Tibial nerve (tissue), 4 donors: Measurements from ENCODE around the gene ATP6V1F. TPM values are rescaled to one million over a fixed set of nuclear protein-coding genes. Genes with fewer than 3 reads are reported as not detected.
A peak's percentile ranks its signal among the peaks of the same experiment; 100 is the strongest.

ENCODE experiments used
- DNase-seq, 2 donors: peaks; one replicate each; pipeline ENCODE4 v3.0.0-alpha.2; 2019; ENCODE audit warnings: low spot score in 2 of 2
- H3K27ac ChIP-seq, 4 donors: fragments of 200-600 bp; sonication (generic) in 3 of 4; one replicate each; pipeline ENCODE4 v1.5.1; 2017 to 2019; ENCODE audit warnings: mild to moderate bottlenecking in 1 of 4
- H3K27me3 ChIP-seq, 2 donors: fragments of 200-600 bp; sonication (generic) in 1 of 2; one replicate each; pipeline versions ENCODE4 v1.5.1 to v1.6.0; 2017 to 2019
- H3K36me3 ChIP-seq, 3 donors: fragments of 200-600 bp; sonication (generic); one replicate each; pipeline ENCODE4 v1.5.1; 2018 to 2019
- H3K4me1 ChIP-seq, 4 donors: fragments of 200-600 bp; sonication (generic) in 3 of 4; one replicate each; pipeline ENCODE4 v1.5.1; 2017 to 2019
- H3K4me3 ChIP-seq, 4 donors: fragments of 200-600 bp; sonication (generic) in 3 of 4; one replicate each; pipeline ENCODE4 v1.5.1; 2017 to 2019; ENCODE audit warnings: mild to moderate bottlenecking in 1 of 4, moderate library complexity in 1 of 4
- H3K9me3 ChIP-seq, 4 donors: fragments of 200-600 bp; sonication (generic) in 3 of 4; one replicate each; pipeline ENCODE4 v1.5.1; 2017 to 2019
- CTCF ChIP-seq, 5 experiments: fragments of 200-600 bp in 3 of 5; fragments of 450-650 bp in 2 of 5; sonication (generic) in 3 of 5; IDR thresholded peaks; one replicate each; pipeline ENCODE4 v1.5.1; 2016 to 2019; ENCODE audit warnings: antibody characterized with exemption in 5 of 5, mild to moderate bottlenecking in 3 of 5, moderate library complexity in 2 of 5
- EP300 ChIP-seq, 2 donors: sonication (generic); formaldehyde crosslinking; IDR thresholded peaks; one replicate each; pipeline ENCODE4 v1.6.1; 2017; ENCODE audit warnings: antibody characterized with exemption in 2 of 2, mild to moderate bottlenecking in 1 of 2
- POLR2A ChIP-seq, 2 donors: fragments of 450-650 bp; IDR thresholded peaks; one replicate each; pipeline ENCODE4 v1.6.1; 2017; ENCODE audit warnings: antibody characterized with exemption in 2 of 2, mild to moderate bottlenecking in 2 of 2, moderate library complexity in 2 of 2
- WGBS, 2 donors: methylation state at CpG; one replicate each; pipeline ENCODE4 v1.1.5; 2018; 5-methylcytosine and 5-hydroxymethylcytosine counted together
- total RNA-seq, 4 donors: library from RNA; depleted of rRNA; stranded (reverse); fragments of >200 nt; gene quantifications; one replicate each; pipeline ENCODE4 v1.1.0, GENCODE V29; 2016

The ATP6V1F gene
- total RNA-seq, 4 donors from 2014 or later: 57.9 to 122 (median 75.4) TPM

GRCh38 chr7:128829391-128830166 lies 33.1 kb upstream of the ATP6V1F start:
- H3K27me3 ChIP-seq: peaks cover 0 to 35% of the 10 kb centered on the region in 2 donors
- no peaks in the 10 kb centered on the region for H3K36me3 ChIP-seq
- no peak for DNase-seq
- TF ChIP-seq EP300 (IDR thresholded peaks at IDR 0.05) (no peak), POLR2A (IDR thresholded peaks at IDR 0.05) (no peak), CTCF (IDR thresholded peaks at IDR 0.05) (no peak)
- no peaks in the 10 kb centered on the region for H3K9me3 ChIP-seq
- H3K4me1 ChIP-seq: peaks cover 0 to 44% (median 29%) of the 10 kb centered on the region in 4 donors
- H3K4me3 ChIP-seq: peak overlapping the region in 2 of 4 donors; percentile 42 to 59
- WGBS, 2 donors: 27 to 37% methylated on average over 7 to 13 of the region's 13 CpGs
- H3K27ac ChIP-seq: peak overlapping the region in 1 of 4 donors; percentile 11

- Histone ChIP-seq H3K9me3 (no peaks in the 10 kb centered on the region), H3K36me3 (no peaks in the 10 kb centered on the region), H3K27me3 (peaks cover 0 to 35% of the 10 kb centered on the region in 2 donors), H3K4me1 (peaks cover 0 to 44% (median 29%) of the 10 kb centered on the region in 4 donors), H3K27ac (peak within 1 kb of the TSS; percentile 36 to 74 (median 60)), H3K4me3 (peak within 1 kb of the TSS; percentile 42 to 75 (median 50))
- no peak for DNase-seq
- TF ChIP-seq EP300 (IDR thresholded peaks at IDR 0.05) (peak in 1 of 2 donors; percentile 13), CTCF (IDR thresholded peaks at IDR 0.05) (no peak), POLR2A (IDR thresholded peaks at IDR 0.05) (no peak)
- WGBS, 2 donors: 2 to 6% methylated on average over 17 to 49 of the region's 109 CpGs
Observed at GRCh38 chr7:128830231-128831177, 32.2 kb upstream of the ATP6V1F start, which contains the start of gene FLNC. Gene FLNC, plus strand, starts transcription at chr7:128830406. Its CDS starts 232 bp downstream, at chr7:128830638.

GRCh38 chr7:128831178-128831993 lies 31.3 kb upstream of the ATP6V1F start:
- WGBS, 2 donors: 17 to 22% methylated on average over 18 to 28 of the region's 33 CpGs
- Histone ChIP-seq H3K9me3 (no peaks in the 10 kb centered on the region), H3K27me3 (peaks cover 0 to 35% of the 10 kb centered on the region in 2 donors), H3K4me1 (peaks cover 0 to 50% (median 29%) of the 10 kb centered on the region in 4 donors), H3K27ac (peak overlapping the region; percentile 10 to 79 (median 66)), H3K36me3 (no peaks in the 10 kb centered on the region), H3K4me3 (peak overlapping the region; percentile 42 to 75 (median 50))
- DNase-seq: no peak
- no peak for TF ChIP-seq POLR2A (IDR thresholded peaks at IDR 0.05)
- TF ChIP-seq EP300 (IDR thresholded peaks at IDR 0.05): no peak
- TF ChIP-seq CTCF (IDR thresholded peaks at IDR 0.05): no peak

GRCh38 chr7:128831994-128832879 lies 30.4 kb upstream of the ATP6V1F start:
- Histone ChIP-seq H3K27me3 (peaks cover 0 to 35% of the 10 kb centered on the region in 2 donors), H3K4me1 (peaks cover 0 to 51% (median 29%) of the 10 kb centered on the region in 4 donors), H3K36me3 (no peaks in the 10 kb centered on the region), H3K4me3 (peak overlapping the region in 2 of 4 donors; percentile 42 to 59), H3K27ac (peak overlapping the region; percentile 20 to 79 (median 66)), H3K9me3 (no peaks in the 10 kb centered on the region)
- DNase-seq: no peak
- WGBS, 2 donors: 28 to 31% methylated on average over 17 to 21 of the region's 22 CpGs
- TF ChIP-seq EP300 (IDR thresholded peaks at IDR 0.05): no peak
- TF ChIP-seq POLR2A (IDR thresholded peaks at IDR 0.05): no peak
- no peak for TF ChIP-seq CTCF (IDR thresholded peaks at IDR 0.05)
